ENCODE measurements around the gene RTTN. TPM values are rescaled to one million over a fixed set of nuclear protein-coding genes. Genes with fewer than 3 reads are reported as not detected.
A peak's percentile ranks its signal among the peaks of the same experiment; 100 is the strongest.

The RTTN gene
- polyA plus RNA-seq, 1 of the 3 experiments (the other 2 are of a cell fraction): 4.7 TPM

GRCh38 chr18:70216788-70217187 lies 11.3 kb upstream of the RTTN start:
- Histone ChIP-seq H3K9ac (no peak overlapping the region), H3F3A (replicated peaks; ENCODE audit: insufficient read depth) (no peaks in the 10 kb centered on the region), H3K36me3 (replicated peaks in 1 of 2; ENCODE audit: control insufficient read depth in 1 of 2, insufficient read depth in 2 of 2, low read length in 1 of 2) (no peaks in the 10 kb centered on the region), H3K27ac (ENCODE audit: low read depth in 2 of 2, low read length in 1 of 2) (no peak overlapping the region), H3K27me3 (ENCODE audit: insufficient read depth) (no peaks in the 10 kb centered on the region), H3K9me2 (no peaks in the 10 kb centered on the region), H3K9me3 (no peaks in the 10 kb centered on the region), H3K4me3 (ENCODE audit: low read depth in 2 of 2, low read length in 1 of 2) (no peak overlapping the region), H3K4me1 (ENCODE audit: control insufficient read depth in 1 of 2, insufficient read depth in 2 of 2, low read depth in 1 of 2, low read length in 1 of 2) (peaks cover 0 to 3% of the 10 kb centered on the region in 2 experiments; a peak in 1 of 4 replicates), H4K20me1 (ENCODE audit: insufficient read depth) (no peaks in the 10 kb centered on the region), H3K4me2 (no peak overlapping the region), H2AFZ (ENCODE audit: low read depth) (no peak overlapping the region), H3K79me2 (ENCODE audit: insufficient read depth) (no peaks in the 10 kb centered on the region)
- TF ChIP-seq FOXM1 (IDR thresholded peaks at IDR 0.05; ENCODE audit: low read depth) (no peak), PBX3 (IDR thresholded peaks at IDR 0.05) (no peak), MAX (IDR thresholded peaks at IDR 0.05; ENCODE audit: low read depth) (no peak), YY1 (IDR thresholded peaks at IDR 0.05; ENCODE audit: low read depth) (no peak), USF2 (IDR thresholded peaks at IDR 0.05; ENCODE audit: borderline replicate concordance, low read depth, low read length) (no peak), FOSL2 (IDR thresholded peaks at IDR 0.05; ENCODE audit: borderline replicate concordance, low read depth) (no peak), USF1 (IDR thresholded peaks at IDR 0.05; ENCODE audit: borderline replicate concordance, low read depth) (no peak), RAD21 (IDR thresholded peaks at IDR 0.05; ENCODE audit: low read length) (no peak), MEF2A (IDR thresholded peaks at IDR 0.05; ENCODE audit: borderline replicate concordance, low read depth) (no peak), GABPA (IDR thresholded peaks at IDR 0.05; ENCODE audit: low read depth) (no peak), FOXJ3 (CRISPR knock-in tag; IDR thresholded peaks at IDR 0.05) (no peak), CTCF (IDR thresholded peaks at IDR 0.05) (no peak)
- 94% methylated on average over 2 of the region's 2 CpGs for WGBS (ENCODE audit: low lambda C conversion rate)
- ChIA-PET POLR2A (no interaction called here), CTCF (no interaction called here)
- no peak for DNase-seq

- Histone ChIP-seq H3K4me2 (no peak overlapping the region), H3K79me2 (ENCODE audit: insufficient read depth) (peaks cover 26% of the 10 kb centered on the region), H3F3A (replicated peaks; ENCODE audit: insufficient read depth) (peaks cover 14% of the 10 kb centered on the region), H3K9me3 (no peaks in the 10 kb centered on the region), H3K4me3 (ENCODE audit: low read depth in 2 of 2, low read length in 1 of 2) (no peak overlapping the region), H2AFZ (ENCODE audit: low read depth) (peak overlapping the region; percentile 97; the same call in 1 of the 2 replicates), H4K20me1 (ENCODE audit: insufficient read depth) (no peaks in the 10 kb centered on the region), H3K27ac (ENCODE audit: low read depth in 2 of 2, low read length in 1 of 2) (no peak overlapping the region), H3K4me1 (ENCODE audit: control insufficient read depth in 1 of 2, insufficient read depth in 2 of 2, low read depth in 1 of 2, low read length in 1 of 2) (peaks cover 0 to 10% of the 10 kb centered on the region in 2 experiments; a peak in 2 of 4 replicates), H3K27me3 (ENCODE audit: insufficient read depth) (no peaks in the 10 kb centered on the region), H3K9me2 (no peaks in the 10 kb centered on the region), H3K9ac (no peak overlapping the region), H3K36me3 (replicated peaks in 1 of 2; ENCODE audit: control insufficient read depth in 1 of 2, insufficient read depth in 2 of 2, low read length in 1 of 2) (peaks cover 1 to 12% of the 10 kb centered on the region in 2 experiments)
- no peak for DNase-seq
- POLR2A ChIA-PET: no interaction called here
- WGBS (ENCODE audit: low lambda C conversion rate): 89% methylated on average over 4 of the region's 4 CpGs
- TF ChIP-seq GATA2 (CRISPR knock-in tag; IDR thresholded peaks at IDR 0.05): no peak
- no peak for TF ChIP-seq RXRA (IDR thresholded peaks at IDR 0.05; ENCODE audit: borderline replicate concordance, low read depth)
- no peak for TF ChIP-seq RCOR1 (IDR thresholded peaks at IDR 0.05; ENCODE audit: low read length)
- no peak for TF ChIP-seq JUND (IDR thresholded peaks at IDR 0.05)
- TF ChIP-seq MXI1 (IDR thresholded peaks at IDR 0.05; ENCODE audit: low read depth, low read length): no peak
- TF ChIP-seq FOSL2 (IDR thresholded peaks at IDR 0.05; ENCODE audit: borderline replicate concordance, low read depth): no peak
- no peak for TF ChIP-seq NRF1 (IDR thresholded peaks at IDR 0.05; ENCODE audit: low read depth, low read length)
- no peak for TF ChIP-seq FOXM1 (IDR thresholded peaks at IDR 0.05; ENCODE audit: low read depth)
- TF ChIP-seq RAD21 (IDR thresholded peaks at IDR 0.05; ENCODE audit: low read length): no peak
- no peak for TF ChIP-seq NFIC (IDR thresholded peaks at IDR 0.05; ENCODE audit: borderline replicate concordance)
- no peak for TF ChIP-seq CTCF (IDR thresholded peaks at IDR 0.05)
- TF ChIP-seq RFX5 (IDR thresholded peaks at IDR 0.05; ENCODE audit: low read length): no peak
- no peak for TF ChIP-seq ELF1 (IDR thresholded peaks at IDR 0.05)
- TF ChIP-seq FOXJ3 (CRISPR knock-in tag; IDR thresholded peaks at IDR 0.05): no peak
- no peak for TF ChIP-seq TEAD4 (IDR thresholded peaks at IDR 0.05; ENCODE audit: borderline replicate concordance, insufficient read depth)
- CTCF ChIA-PET: interaction anchor here (1.4 kb wide), 1 partner anchor 8 kb away, joined by 3 read pairs; no protein-coding TSS in a partner anchor
These were observed 1.7 kb upstream of the RTTN start for GRCh38 chr18:70207181-70207580.

Measured in SK-N-SH (cell line).